ENCODE results near the gene HDAC4. TPM values are rescaled to one million over a fixed set of nuclear protein-coding genes. Genes with fewer than 3 reads are reported as not detected.

HDAC4 gene
- total and polyA plus RNA-seq, 10 of the 15 experiments (the other 5 are each of a cell fraction or from before 2014, with no cell fraction given): 0.22 to 15.7 (median 4.8) TPM

DNA sequence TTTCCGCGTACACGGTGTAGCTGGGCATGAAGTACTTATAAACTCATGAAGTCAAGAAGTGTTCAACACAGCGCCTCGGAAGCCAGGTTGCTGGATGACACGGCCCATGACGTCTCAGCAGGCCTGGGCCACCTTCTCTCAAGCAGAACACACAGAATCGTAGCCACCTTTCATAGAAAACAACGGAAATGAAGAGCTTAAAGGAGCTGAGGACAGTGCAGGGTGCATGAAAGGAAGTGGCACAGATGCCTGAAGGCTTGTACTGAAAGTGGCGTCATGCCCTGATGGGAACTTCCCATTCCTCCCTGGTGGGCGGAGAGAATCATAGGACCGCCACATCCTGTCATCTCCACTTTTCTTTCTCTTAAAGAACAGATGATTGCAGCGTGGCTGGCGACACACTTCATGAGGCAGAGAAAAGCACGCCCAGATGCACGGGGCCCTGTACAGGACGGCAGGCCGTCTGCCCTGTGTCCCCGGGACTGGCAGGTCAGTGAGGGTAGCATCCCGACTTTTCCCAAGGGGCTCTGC is 31.1 kb downstream of the HDAC4 start (continued):
- TF ChIP-seq NFYA (IDR thresholded peaks at IDR 0.05; ENCODE audit: borderline replicate concordance, low read depth, low read length): no peak
- no peak for TF ChIP-seq ZZZ3 (IDR thresholded peaks at IDR 0.05; ENCODE audit: control insufficient read depth, insufficient read length, low read depth)
- TF ChIP-seq RUNX3 (IDR thresholded peaks at IDR 0.05; ENCODE audit: low read length): peak; percentile 61; the same call in 1 of the 2 replicates
- no peak for TF ChIP-seq TAF1 (IDR thresholded peaks at IDR 0.05; ENCODE audit: borderline replicate concordance, low read depth, low read length)
- TF ChIP-seq, protein P1, sequence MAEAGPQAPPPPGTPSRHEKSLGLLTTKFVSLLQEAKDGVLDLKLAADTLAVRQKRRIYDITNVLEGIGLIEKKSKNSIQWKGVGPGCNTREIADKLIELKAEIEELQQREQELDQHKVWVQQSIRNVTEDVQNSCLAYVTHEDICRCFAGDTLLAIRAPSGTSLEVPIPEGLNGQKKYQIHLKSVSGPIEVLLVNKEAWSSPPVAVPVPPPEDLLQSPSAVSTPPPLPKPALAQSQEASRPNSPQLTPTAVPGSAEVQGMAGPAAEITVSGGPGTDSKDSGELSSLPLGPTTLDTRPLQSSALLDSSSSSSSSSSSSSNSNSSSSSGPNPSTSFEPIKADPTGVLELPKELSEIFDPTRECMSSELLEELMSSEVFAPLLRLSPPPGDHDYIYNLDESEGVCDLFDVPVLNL (IDR thresholded peaks at IDR 0.05; ENCODE audit: low read depth, low read length): no peak
- peak; percentile 67; the same call in 1 of the 3 replicates for TF ChIP-seq POU2F2 (IDR thresholded peaks at IDR 0.05; ENCODE audit: borderline replicate concordance, low read depth, low read length)
- no peak for TF ChIP-seq SIN3A (IDR thresholded peaks at IDR 0.05; ENCODE audit: low read depth, low read length)
- no peak for TF ChIP-seq YBX1 (IDR thresholded peaks at IDR 0.05)
- TF ChIP-seq BRCA1 (IDR thresholded peaks at IDR 0.05; ENCODE audit: low read depth, low read length): no peak
- TF ChIP-seq, protein P2, sequence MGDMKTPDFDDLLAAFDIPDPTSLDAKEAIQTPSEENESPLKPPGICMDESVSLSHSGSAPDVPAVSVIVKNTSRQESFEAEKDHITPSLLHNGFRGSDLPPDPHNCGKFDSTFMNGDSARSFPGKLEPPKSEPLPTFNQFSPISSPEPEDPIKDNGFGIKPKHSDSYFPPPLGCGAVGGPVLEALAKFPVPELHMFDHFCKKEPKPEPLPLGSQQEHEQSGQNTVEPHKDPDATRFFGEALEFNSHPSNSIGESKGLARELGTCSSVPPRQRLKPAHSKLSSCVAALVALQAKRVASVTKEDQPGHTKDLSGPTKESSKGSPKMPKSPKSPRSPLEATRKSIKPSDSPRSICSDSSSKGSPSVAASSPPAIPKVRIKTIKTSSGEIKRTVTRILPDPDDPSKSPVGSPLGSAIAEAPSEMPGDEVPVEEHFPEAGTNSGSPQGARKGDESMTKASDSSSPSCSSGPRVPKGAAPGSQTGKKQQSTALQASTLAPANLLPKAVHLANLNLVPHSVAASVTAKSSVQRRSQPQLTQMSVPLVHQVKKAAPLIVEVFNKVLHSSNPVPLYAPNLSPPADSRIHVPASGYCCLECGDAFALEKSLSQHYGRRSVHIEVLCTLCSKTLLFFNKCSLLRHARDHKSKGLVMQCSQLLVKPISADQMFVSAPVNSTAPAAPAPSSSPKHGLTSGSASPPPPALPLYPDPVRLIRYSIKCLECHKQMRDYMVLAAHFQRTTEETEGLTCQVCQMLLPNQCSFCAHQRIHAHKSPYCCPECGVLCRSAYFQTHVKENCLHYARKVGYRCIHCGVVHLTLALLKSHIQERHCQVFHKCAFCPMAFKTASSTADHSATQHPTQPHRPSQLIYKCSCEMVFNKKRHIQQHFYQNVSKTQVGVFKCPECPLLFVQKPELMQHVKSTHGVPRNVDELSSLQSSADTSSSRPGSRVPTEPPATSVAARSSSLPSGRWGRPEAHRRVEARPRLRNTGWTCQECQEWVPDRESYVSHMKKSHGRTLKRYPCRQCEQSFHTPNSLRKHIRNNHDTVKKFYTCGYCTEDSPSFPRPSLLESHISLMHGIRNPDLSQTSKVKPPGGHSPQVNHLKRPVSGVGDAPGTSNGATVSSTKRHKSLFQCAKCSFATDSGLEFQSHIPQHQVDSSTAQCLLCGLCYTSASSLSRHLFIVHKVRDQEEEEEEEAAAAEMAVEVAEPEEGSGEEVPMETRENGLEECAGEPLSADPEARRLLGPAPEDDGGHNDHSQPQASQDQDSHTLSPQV (IDR thresholded peaks at IDR 0.05): no peak
- no peak for TF ChIP-seq TCF12 (IDR thresholded peaks at IDR 0.05; ENCODE audit: low read depth, low read length)
- TF ChIP-seq, protein P3, sequence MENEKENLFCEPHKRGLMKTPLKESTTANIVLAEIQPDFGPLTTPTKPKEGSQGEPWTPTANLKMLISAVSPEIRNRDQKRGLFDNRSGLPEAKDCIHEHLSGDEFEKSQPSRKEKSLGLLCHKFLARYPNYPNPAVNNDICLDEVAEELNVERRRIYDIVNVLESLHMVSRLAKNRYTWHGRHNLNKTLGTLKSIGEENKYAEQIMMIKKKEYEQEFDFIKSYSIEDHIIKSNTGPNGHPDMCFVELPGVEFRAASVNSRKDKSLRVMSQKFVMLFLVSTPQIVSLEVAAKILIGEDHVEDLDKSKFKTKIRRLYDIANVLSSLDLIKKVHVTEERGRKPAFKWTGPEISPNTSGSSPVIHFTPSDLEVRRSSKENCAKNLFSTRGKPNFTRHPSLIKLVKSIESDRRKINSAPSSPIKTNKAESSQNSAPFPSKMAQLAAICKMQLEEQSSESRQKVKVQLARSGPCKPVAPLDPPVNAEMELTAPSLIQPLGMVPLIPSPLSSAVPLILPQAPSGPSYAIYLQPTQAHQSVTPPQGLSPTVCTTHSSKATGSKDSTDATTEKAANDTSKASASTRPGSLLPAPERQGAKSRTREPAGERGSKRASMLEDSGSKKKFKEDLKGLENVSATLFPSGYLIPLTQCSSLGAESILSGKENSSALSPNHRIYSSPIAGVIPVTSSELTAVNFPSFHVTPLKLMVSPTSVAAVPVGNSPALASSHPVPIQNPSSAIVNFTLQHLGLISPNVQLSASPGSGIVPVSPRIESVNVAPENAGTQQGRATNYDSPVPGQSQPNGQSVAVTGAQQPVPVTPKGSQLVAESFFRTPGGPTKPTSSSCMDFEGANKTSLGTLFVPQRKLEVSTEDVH (IDR thresholded peaks at IDR 0.05; ENCODE audit: low read depth, partially characterized antibody): no peak
- no peak for TF ChIP-seq RBBP5 (conservative IDR thresholded peaks at IDR 0.05)
- no peak for TF ChIP-seq HDGF (IDR thresholded peaks at IDR 0.05)
- TF ChIP-seq ZSCAN29 (IDR thresholded peaks at IDR 0.05): no peak
- TF ChIP-seq PAX5 (IDR thresholded peaks at IDR 0.05; ENCODE audit: borderline replicate concordance, low read depth, low read length): peak; percentile 70; the same call in 1 of the 2 replicates
- TF ChIP-seq, protein P4, sequence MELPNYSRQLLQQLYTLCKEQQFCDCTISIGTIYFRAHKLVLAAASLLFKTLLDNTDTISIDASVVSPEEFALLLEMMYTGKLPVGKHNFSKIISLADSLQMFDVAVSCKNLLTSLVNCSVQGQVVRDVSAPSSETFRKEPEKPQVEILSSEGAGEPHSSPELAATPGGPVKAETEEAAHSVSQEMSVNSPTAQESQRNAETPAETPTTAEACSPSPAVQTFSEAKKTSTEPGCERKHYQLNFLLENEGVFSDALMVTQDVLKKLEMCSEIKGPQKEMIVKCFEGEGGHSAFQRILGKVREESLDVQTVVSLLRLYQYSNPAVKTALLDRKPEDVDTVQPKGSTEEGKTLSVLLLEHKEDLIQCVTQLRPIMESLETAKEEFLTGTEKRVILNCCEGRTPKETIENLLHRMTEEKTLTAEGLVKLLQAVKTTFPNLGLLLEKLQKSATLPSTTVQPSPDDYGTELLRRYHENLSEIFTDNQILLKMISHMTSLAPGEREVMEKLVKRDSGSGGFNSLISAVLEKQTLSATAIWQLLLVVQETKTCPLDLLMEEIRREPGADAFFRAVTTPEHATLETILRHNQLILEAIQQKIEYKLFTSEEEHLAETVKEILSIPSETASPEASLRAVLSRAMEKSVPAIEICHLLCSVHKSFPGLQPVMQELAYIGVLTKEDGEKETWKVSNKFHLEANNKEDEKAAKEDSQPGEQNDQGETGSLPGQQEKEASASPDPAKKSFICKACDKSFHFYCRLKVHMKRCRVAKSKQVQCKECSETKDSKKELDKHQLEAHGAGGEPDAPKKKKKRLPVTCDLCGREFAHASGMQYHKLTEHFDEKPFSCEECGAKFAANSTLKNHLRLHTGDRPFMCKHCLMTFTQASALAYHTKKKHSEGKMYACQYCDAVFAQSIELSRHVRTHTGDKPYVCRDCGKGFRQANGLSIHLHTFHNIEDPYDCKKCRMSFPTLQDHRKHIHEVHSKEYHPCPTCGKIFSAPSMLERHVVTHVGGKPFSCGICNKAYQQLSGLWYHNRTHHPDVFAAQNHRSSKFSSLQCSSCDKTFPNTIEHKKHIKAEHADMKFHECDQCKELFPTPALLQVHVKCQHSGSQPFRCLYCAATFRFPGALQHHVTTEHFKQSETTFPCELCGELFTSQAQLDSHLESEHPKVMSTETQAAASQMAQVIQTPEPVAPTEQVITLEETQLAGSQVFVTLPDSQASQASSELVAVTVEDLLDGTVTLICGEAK (IDR thresholded peaks at IDR 0.05; ENCODE audit: borderline replicate concordance): peak; percentile 51; the same call in 1 of the 2 replicates
- TF ChIP-seq BMI1 (IDR thresholded peaks at IDR 0.05; ENCODE audit: borderline replicate concordance): no peak
- no peak for TF ChIP-seq HCFC1 (IDR thresholded peaks at IDR 0.05; ENCODE audit: low read length)
- TF ChIP-seq MYC (IDR thresholded peaks at IDR 0.05; ENCODE audit: insufficient read depth, insufficient read length, insufficient replicate concordance, low read length, severe bottlenecking): no peak

All from GM12878 (cell line).